Astrocyte of the spinal cord (primary cell): ENCODE data around the gene PAN2.

Experiments used
- DNase-seq: peaks from one replicate; pipeline ENCODE4 v3.0.0; 2011; ENCODE audit warnings: low read depth, low spot score
- H3K4me3 ChIP-seq: 2 replicates; pipeline ENCODE4 v1.5.1; 2011; ENCODE audit warnings: low read depth, mild to moderate bottlenecking, low read length, moderate library complexity
- CTCF ChIP-seq: IDR thresholded peaks from 2 replicates; pipeline ENCODE4 v1.5.1; 2012; ENCODE audit warnings: low read depth, mild to moderate bottlenecking, low read length, inconsistent platforms
- in situ Hi-C: cut with HindIII; loops from 2 replicates; pipeline ENCODE4 v1.10.0; 2017; ENCODE audit warnings: low sequenced_read_pairs

Gene PAN2

GRCh38 chr12:56333679-56334489 lies at the start of gene PAN2:
TSS of gene PAN2 (minus strand) at chr12:56334000. CDS start at chr12:56333094, 906 bp downstream.
- peak; percentile 99 for DNase-seq
- H3K4me3 ChIP-seq: peak within 1 kb of the TSS; percentile 73
- TF ChIP-seq CTCF: peak; percentile 74
- in situ Hi-C loops: no loop called here

GRCh38 chr12:56382611-56383010 lies 48.8 kb upstream of the PAN2 start:
- DNase-seq: no peak
- no peak overlapping the region for H3K4me3 ChIP-seq
- TF ChIP-seq CTCF: no peak
- in situ Hi-C loops: no loop called here

- no peak for TF ChIP-seq CTCF
- no peak for DNase-seq
- H3K4me3 ChIP-seq: no peak overlapping the region
- in situ Hi-C loops: no loop called here
Measured at GRCh38 chr12:56377989-56378316, 44.2 kb upstream of the PAN2 start.

GRCh38 chr12:56377310-56377988 lies 43.6 kb upstream of the PAN2 start:
- no peak overlapping the region for H3K4me3 ChIP-seq
- no peak for TF ChIP-seq CTCF
- in situ Hi-C loops: no loop called here
- peak; percentile 8 for DNase-seq

GRCh38 chr12:56375598-56376434 lies 42.0 kb upstream of the PAN2 start:
- H3K4me3 ChIP-seq: no peak overlapping the region
- TF ChIP-seq CTCF: no peak
- in situ Hi-C loops: no loop called here
- DNase-seq: no peak

- TF ChIP-seq CTCF: no peak
- no peak overlapping the region for H3K4me3 ChIP-seq
- in situ Hi-C loops: no loop called here
- DNase-seq: no peak
Measured at GRCh38 chr12:56374726-56375597, 41.2 kb upstream of the PAN2 start.
